Activated T-helper 2 cell treated with anti-CD3 and anti-CD28 coated beads, Interferon-gamma antibody, Interleukin-2, Interleukin-4, amounts not matched to agents 10 μg/mL and 5 μg/mL and 100 μg/mL, durations not matched to agents 14 hours and 24 hours and 36 hours (primary cell): ENCODE results near the gene NPAS1. TPM values are rescaled to one million over a fixed set of nuclear protein-coding genes. Genes with fewer than 3 reads are reported as not detected.
"Not testable (repeated sequence)": the region's sequence is repeated elsewhere in the genome, so short reads cannot be mapped to it uniquely, and the experiment has no call there.

Experiments
- DNase-seq: peaks from one replicate; pipeline ENCODE4 v3.0.0; 2021; ENCODE audit warnings: low spot score
- H3K27ac Mint-ChIP-seq: one replicate; pipeline ENCODE4 v1.8.0; 2021; ENCODE audit warnings: mixed read lengths
- H3K27me3 Mint-ChIP-seq: one replicate; pipeline ENCODE4 v1.8.0; 2021; ENCODE audit warnings: low read depth, mixed read lengths
- H3K36me3 Mint-ChIP-seq: one replicate; pipeline ENCODE4 v1.8.0; 2021; ENCODE audit warnings: low read depth, mixed read lengths
- H3K4me1 Mint-ChIP-seq: one replicate; pipeline ENCODE4 v1.8.0; 2021; ENCODE audit warnings: low read depth, mixed read lengths
- H3K4me3 Mint-ChIP-seq: one replicate; pipeline ENCODE4 v1.8.0; 2021; ENCODE audit warnings: low read depth, mild to moderate bottlenecking, moderate library complexity, mixed read lengths
- H3K9me3 Mint-ChIP-seq: one replicate; pipeline ENCODE4 v1.8.0; 2021; ENCODE audit warnings: mixed read lengths
- intact Hi-C: fragments of 100-400 bp; cut with micrococcal nuclease; formaldehyde crosslinking; loops from one replicate; pipeline ENCODE4 v1.15.1; 2023
- total RNA-seq: library from RNA; stranded (reverse); gene quantifications from 2 replicates; pipeline ENCODE4 v1.2.3, GENCODE V29; 2022

The NPAS1 gene
- total RNA-seq, 1 donor from 2014 or later: not detected

DNA sequence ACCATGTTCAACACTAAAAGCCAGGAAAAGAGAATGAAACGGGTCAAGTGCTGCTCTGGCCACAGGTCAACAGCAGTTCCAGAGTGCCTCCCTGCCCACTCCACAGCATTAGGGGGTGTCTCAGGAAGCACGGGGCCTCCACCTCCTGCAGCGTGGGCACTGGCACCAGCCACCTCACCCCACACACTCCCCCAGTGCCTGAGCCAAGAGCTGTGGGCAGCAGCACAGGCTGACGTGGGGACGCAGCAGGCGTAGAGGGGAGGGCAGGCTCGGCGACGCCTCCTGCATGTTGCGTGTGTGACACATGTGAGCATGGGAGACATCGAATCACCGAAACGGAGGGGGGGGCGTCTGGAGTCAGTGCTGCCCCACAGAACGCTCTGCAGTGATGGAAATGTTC lies 50.2 kb downstream of the NPAS1 start:
- H3K4me1 Mint-ChIP-seq: no peaks in the 10 kb centered on the region
- H3K9me3 Mint-ChIP-seq: no peaks in the 10 kb centered on the region
- no peaks in the 10 kb centered on the region for H3K27me3 Mint-ChIP-seq
- DNase-seq: no peak
- peaks cover 65% of the 10 kb centered on the region for H3K36me3 Mint-ChIP-seq
- H3K27ac Mint-ChIP-seq: no peak overlapping the region
- intact Hi-C loops: loop anchor here (5.0 kb wide), 1 partner anchor 57 kb away; no protein-coding TSS in a partner anchor
- no peak overlapping the region for H3K4me3 Mint-ChIP-seq

- no peaks in the 10 kb centered on the region for H3K9me3 Mint-ChIP-seq
- no peak overlapping the region for H3K4me3 Mint-ChIP-seq
- peaks cover 63% of the 10 kb centered on the region for H3K36me3 Mint-ChIP-seq
- H3K27ac Mint-ChIP-seq: no peak overlapping the region
- intact Hi-C loops: no loop called here
- H3K4me1 Mint-ChIP-seq: no peaks in the 10 kb centered on the region
- no peaks in the 10 kb centered on the region for H3K27me3 Mint-ChIP-seq
- DNase-seq: no peak
Measured at GRCh38 chr19:47070756-47071155, 51.1 kb downstream of the NPAS1 start.

DNA sequence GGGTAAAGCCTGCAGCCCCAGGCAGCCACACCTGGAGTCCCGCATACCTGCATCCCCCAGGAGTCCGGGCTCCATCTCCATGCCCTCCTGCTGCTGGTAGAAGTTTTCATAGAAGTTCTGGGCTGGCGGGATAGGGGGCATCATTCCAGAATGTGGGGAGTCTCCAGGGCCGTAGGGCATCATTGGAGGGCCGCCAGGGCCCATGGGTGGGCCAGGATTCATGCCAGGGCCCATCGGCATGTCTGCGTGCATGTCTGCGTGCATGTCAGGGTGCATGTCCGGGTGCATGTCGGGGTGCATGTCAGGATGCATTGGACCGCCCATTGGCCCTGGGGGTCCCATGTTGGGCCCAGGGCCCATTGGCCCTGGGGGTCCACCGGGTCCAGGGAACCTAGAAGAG lies 52.1 kb downstream of the NPAS1 start:
- peaks cover 65% of the 10 kb centered on the region for H3K36me3 Mint-ChIP-seq
- DNase-seq: no peak
- no peaks in the 10 kb centered on the region for H3K4me1 Mint-ChIP-seq
- H3K9me3 Mint-ChIP-seq: no peaks in the 10 kb centered on the region
- H3K27me3 Mint-ChIP-seq: no peaks in the 10 kb centered on the region
- intact Hi-C loops: no loop called here
- no peak overlapping the region for H3K27ac Mint-ChIP-seq
- no peak overlapping the region for H3K4me3 Mint-ChIP-seq

DNA sequence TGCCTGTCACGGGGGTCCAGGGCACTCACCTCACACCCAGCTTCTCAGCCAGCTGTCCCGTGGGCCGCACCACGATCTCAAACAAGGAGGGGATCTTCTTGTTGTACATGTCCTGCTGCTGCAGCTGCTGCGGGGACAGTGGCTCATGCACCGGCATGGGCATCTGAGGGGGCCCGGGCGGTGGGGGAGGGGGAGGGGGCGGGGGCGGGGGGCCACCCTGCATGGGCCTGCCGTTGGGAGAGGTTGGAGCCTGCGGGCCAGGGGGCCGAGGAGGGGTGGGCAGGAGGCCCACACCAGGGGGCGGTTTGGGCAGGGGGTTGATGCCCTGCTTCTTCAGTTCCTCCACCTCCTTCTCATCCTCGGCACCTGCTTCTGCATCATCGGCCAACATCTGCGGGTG lies 52.7 kb downstream of the NPAS1 start:
- no peak for DNase-seq
- intact Hi-C loops: no loop called here
- Mint-ChIP-seq H3K36me3 (peaks cover 67% of the 10 kb centered on the region), H3K4me3 (no peak overlapping the region), H3K27me3 (no peaks in the 10 kb centered on the region), H3K9me3 (no peaks in the 10 kb centered on the region), H3K4me1 (no peaks in the 10 kb centered on the region), H3K27ac (no peak overlapping the region)

- Mint-ChIP-seq H3K27me3 (no peaks in the 10 kb centered on the region), H3K36me3 (peaks cover 66% of the 10 kb centered on the region), H3K9me3 (no peaks in the 10 kb centered on the region), H3K4me3 (no peak overlapping the region), H3K27ac (no peak overlapping the region), H3K4me1 (no peaks in the 10 kb centered on the region)
- no peak for DNase-seq
- intact Hi-C loops: no loop called here
Measured at GRCh38 chr19:47073574-47073973, 53.9 kb downstream of the NPAS1 start.

DNA sequence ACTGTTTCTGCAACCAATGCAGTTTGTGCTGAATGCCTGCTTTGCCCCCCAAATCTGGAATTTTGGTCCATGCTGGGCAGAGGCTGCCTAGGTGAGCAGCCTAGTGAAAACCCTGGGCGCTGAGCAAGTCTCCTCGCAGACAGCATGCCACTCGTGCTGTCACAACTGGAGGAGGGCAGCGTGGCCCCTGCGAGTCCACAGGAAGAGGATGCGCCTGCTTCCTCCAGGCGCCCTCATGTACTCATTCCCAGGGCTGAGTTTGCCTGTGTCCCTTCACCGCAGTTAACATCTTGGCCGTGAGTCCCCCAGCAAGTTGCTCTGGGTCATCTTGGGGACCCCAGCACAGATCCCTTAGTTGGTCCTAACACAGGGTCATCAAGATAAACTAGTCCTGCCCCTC lies 55.0 kb downstream of the NPAS1 start:
- Mint-ChIP-seq H3K36me3 (peaks cover 65% of the 10 kb centered on the region), H3K27ac (no peak overlapping the region), H3K4me3 (no peak overlapping the region), H3K9me3 (no peaks in the 10 kb centered on the region), H3K27me3 (no peaks in the 10 kb centered on the region), H3K4me1 (no peaks in the 10 kb centered on the region)
- intact Hi-C loops: no loop called here
- DNase-seq: no peak

DNA sequence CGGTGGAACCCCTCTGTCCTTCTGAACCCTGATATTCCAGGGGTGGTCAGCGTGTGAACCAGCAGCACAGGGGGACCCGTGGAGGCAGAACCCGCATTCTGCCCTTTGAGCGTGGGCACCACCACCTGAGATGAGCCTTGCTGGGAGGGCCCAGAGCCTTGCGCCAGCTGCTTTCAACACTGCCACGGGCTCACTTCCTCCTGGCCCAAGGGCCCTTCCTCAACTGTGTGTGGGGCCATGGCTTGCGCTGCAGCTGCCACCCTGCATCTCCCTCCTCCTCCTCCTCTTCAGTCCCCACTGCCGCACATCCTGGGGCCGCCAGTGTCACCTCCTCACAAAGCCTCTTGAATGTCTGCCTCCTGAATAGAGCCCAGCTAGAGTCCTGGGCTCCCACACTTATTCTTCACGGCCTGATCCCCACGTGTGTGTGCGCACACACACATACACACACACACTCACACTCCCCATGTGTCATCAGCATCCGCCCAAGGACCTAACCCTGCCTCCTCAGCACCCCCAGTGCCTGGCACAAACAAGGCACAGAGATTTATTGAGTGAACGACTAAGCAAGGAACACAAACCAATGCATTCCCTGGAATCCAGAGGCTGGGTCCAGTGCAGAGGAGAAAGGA lies 55.7 kb downstream of the NPAS1 start:
- no peak overlapping the region for H3K4me3 Mint-ChIP-seq
- no peak for DNase-seq
- peaks cover 61% of the 10 kb centered on the region for H3K36me3 Mint-ChIP-seq
- H3K27me3 Mint-ChIP-seq: no peaks in the 10 kb centered on the region
- no peaks in the 10 kb centered on the region for H3K9me3 Mint-ChIP-seq
- intact Hi-C loops: no loop called here
- no peaks in the 10 kb centered on the region for H3K4me1 Mint-ChIP-seq
- no peak overlapping the region for H3K27ac Mint-ChIP-seq

GRCh38 chr19:47075941-47076340 lies 56.3 kb downstream of the NPAS1 start:
- no peak overlapping the region for H3K4me3 Mint-ChIP-seq
- H3K4me1 Mint-ChIP-seq: no peaks in the 10 kb centered on the region
- intact Hi-C loops: no loop called here
- no peaks in the 10 kb centered on the region for H3K9me3 Mint-ChIP-seq
- H3K36me3 Mint-ChIP-seq: peaks cover 59% of the 10 kb centered on the region
- H3K27ac Mint-ChIP-seq: no peak overlapping the region
- H3K27me3 Mint-ChIP-seq: no peaks in the 10 kb centered on the region
- no peak for DNase-seq

GRCh38 chr19:47078351-47078750 lies 58.7 kb downstream of the NPAS1 start:
- DNase-seq, H3K9me3 Mint-ChIP-seq, H3K27me3 Mint-ChIP-seq, intact Hi-C loops, H3K27ac Mint-ChIP-seq, H3K4me3 Mint-ChIP-seq, H3K4me1 Mint-ChIP-seq: not testable (repeated sequence)
- H3K36me3 Mint-ChIP-seq: peaks cover 64% of the 10 kb centered on the region

GRCh38 chr19:47081095-47081494 lies 61.5 kb downstream of the NPAS1 start:
- intact Hi-C loops: no loop called here
- H3K4me1 Mint-ChIP-seq: no peaks in the 10 kb centered on the region
- DNase-seq: no peak
- H3K27ac Mint-ChIP-seq: no peak overlapping the region
- no peaks in the 10 kb centered on the region for H3K27me3 Mint-ChIP-seq
- no peak overlapping the region for H3K4me3 Mint-ChIP-seq
- no peaks in the 10 kb centered on the region for H3K9me3 Mint-ChIP-seq
- H3K36me3 Mint-ChIP-seq: peaks cover 69% of the 10 kb centered on the region

GRCh38 chr19:47082493-47082892 lies 62.9 kb downstream of the NPAS1 start:
- no peak overlapping the region for H3K27ac Mint-ChIP-seq
- intact Hi-C loops: no loop called here
- no peaks in the 10 kb centered on the region for H3K27me3 Mint-ChIP-seq
- no peak for DNase-seq
- H3K4me1 Mint-ChIP-seq: no peaks in the 10 kb centered on the region
- H3K4me3 Mint-ChIP-seq: no peak overlapping the region
- peaks cover 75% of the 10 kb centered on the region for H3K36me3 Mint-ChIP-seq
- no peaks in the 10 kb centered on the region for H3K9me3 Mint-ChIP-seq

GRCh38 chr19:47084879-47085439 lies 65.3 kb downstream of the NPAS1 start:
- intact Hi-C loops: no loop called here
- no peaks in the 10 kb centered on the region for H3K9me3 Mint-ChIP-seq
- H3K36me3 Mint-ChIP-seq: peaks cover 80% of the 10 kb centered on the region
- DNase-seq: no peak
- no peak overlapping the region for H3K27ac Mint-ChIP-seq
- H3K27me3 Mint-ChIP-seq: no peaks in the 10 kb centered on the region
- no peaks in the 10 kb centered on the region for H3K4me1 Mint-ChIP-seq
- H3K4me3 Mint-ChIP-seq: no peak overlapping the region

GRCh38 chr19:47086280-47086679 lies 66.6 kb downstream of the NPAS1 start:
- Mint-ChIP-seq H3K4me1 (peaks cover 7% of the 10 kb centered on the region), H3K27me3 (no peaks in the 10 kb centered on the region), H3K4me3 (no peak overlapping the region), H3K36me3 (peaks cover 83% of the 10 kb centered on the region), H3K9me3 (no peaks in the 10 kb centered on the region), H3K27ac (peak overlapping the region; percentile 52)
- no peak for DNase-seq
- intact Hi-C loops: no loop called here
